CD14-positive monocyte (primary cell): ENCODE data around the gene MAP1S. TPM values are rescaled to one million over a fixed set of nuclear protein-coding genes. Genes with fewer than 3 reads are reported as not detected.

Experiments used
- DNase-seq, 3 donors: peaks; one replicate each; pipeline ENCODE4 v3.0.0-alpha.2; 2011 to 2022
- H2AFZ ChIP-seq: 2 replicates; pipeline ENCODE4 v1.6.0; 2012; ENCODE audit warnings: mild to moderate bottlenecking, low read depth, low read length, inconsistent platforms; ENCODE audit not compliant: insufficient read depth, poor library complexity, severe bottlenecking
- H3K27ac ChIP-seq, 2 donors: 1 replicate in 1 of 2; 2 replicates in 1 of 2; pipeline ENCODE4 v1.5.1; 2012 to 2013; ENCODE audit warnings: low read length in 2 of 2, control low read depth in 1 of 2, inconsistent platforms in 1 of 2, low read depth in 1 of 2, mild to moderate bottlenecking in 1 of 2
- H3K27me3 ChIP-seq, 2 donors: one replicate each; pipeline versions ENCODE4 v1.6.0 to v1.6.1; 2011 to 2013; ENCODE audit warnings: low read length in 2 of 2; ENCODE audit not compliant: control insufficient read depth in 2 of 2, insufficient read depth in 2 of 2
- H3K36me3 ChIP-seq, 2 donors: replicated peaks in 1 of 2; 1 replicate in 1 of 2; 2 replicates in 1 of 2; pipeline versions ENCODE4 v1.5.1 to v1.6.1; 2012 to 2013; ENCODE audit warnings: low read length in 2 of 2, control low read depth in 1 of 2, inconsistent platforms in 1 of 2, mild to moderate bottlenecking in 1 of 2; ENCODE audit not compliant: insufficient read depth in 2 of 2, control insufficient read depth in 1 of 2
- H3K4me1 ChIP-seq, 2 donors: 1 replicate in 1 of 2; 2 replicates in 1 of 2; pipeline versions ENCODE4 v1.5.1 to v1.6.1; 2012 to 2013; ENCODE audit warnings: low read length in 2 of 2, control low read depth in 1 of 2, inconsistent platforms in 1 of 2, mild to moderate bottlenecking in 1 of 2, moderate library complexity in 1 of 2; ENCODE audit not compliant: insufficient read depth in 2 of 2, control insufficient read depth in 1 of 2
- H3K4me2 ChIP-seq: replicated peaks from 2 replicates; pipeline ENCODE3; 2012; ENCODE audit warnings: low read length, moderate library complexity, mild to moderate bottlenecking; ENCODE audit not compliant: poor library complexity, severe bottlenecking; ENCODE audit errors: extremely low read depth
- H3K4me3 ChIP-seq, 3 experiments: fragments of 200-600 bp in 1 of 3; sonication (generic) in 1 of 3; replicated peaks in 1 of 3; 1 replicate in 2 of 3; 2 replicates in 1 of 3; pipeline ENCODE4 v1.5.1; 2011 to 2013; ENCODE audit warnings: low read length in 3 of 3, mild to moderate bottlenecking in 3 of 3, control low read depth in 2 of 3, low read depth in 2 of 3, inconsistent platforms in 1 of 3, moderate library complexity in 1 of 3
- H3K79me2 ChIP-seq: 2 replicates; pipeline ENCODE4 v1.6.0; 2012; ENCODE audit warnings: mild to moderate bottlenecking, control low read depth, inconsistent platforms, low read length, moderate library complexity; ENCODE audit not compliant: insufficient read depth
- H3K9ac ChIP-seq: 2 replicates; pipeline ENCODE4 v1.6.0; 2017; ENCODE audit warnings: low read length, mild to moderate bottlenecking; ENCODE audit not compliant: insufficient read depth, poor library complexity, severe bottlenecking
- H3K9me3 ChIP-seq, 2 donors: replicated peaks in 1 of 2; 1 replicate in 1 of 2; 2 replicates in 1 of 2; pipeline versions ENCODE4 v1.5.1 to v1.6.1; 2012 to 2013; ENCODE audit warnings: low read length in 2 of 2, control low read depth in 1 of 2; ENCODE audit not compliant: control insufficient read depth in 1 of 2, insufficient read depth in 1 of 2
- H4K20me1 ChIP-seq: 2 replicates; pipeline ENCODE4 v1.6.0; 2012; ENCODE audit warnings: mild to moderate bottlenecking, low read length, control low read depth, moderate library complexity; ENCODE audit not compliant: insufficient read depth
- H3K27ac Mint-ChIP-seq, 7 donors: one replicate each; pipeline ENCODE4 v1.8.0; 2020; ENCODE audit warnings: mild to moderate bottlenecking in 7 of 7, mixed read lengths in 7 of 7, moderate library complexity in 6 of 7, inconsistent platforms in 2 of 7
- H3K27me3 Mint-ChIP-seq, 3 donors: one replicate each; pipeline ENCODE4 v1.8.0; 2021 to 2022; ENCODE audit warnings: low read depth in 3 of 3, mild to moderate bottlenecking in 3 of 3, mixed read lengths in 3 of 3, moderate library complexity in 3 of 3, inconsistent platforms in 1 of 3
- H3K36me3 Mint-ChIP-seq, 2 donors: one replicate each; pipeline ENCODE4 v1.8.0; 2020; ENCODE audit warnings: mixed read lengths in 2 of 2, inconsistent platforms in 1 of 2, mild to moderate bottlenecking in 1 of 2
- H3K4me1 Mint-ChIP-seq: one replicate; pipeline ENCODE4 v1.8.0; 2020; ENCODE audit warnings: mild to moderate bottlenecking, mixed read lengths
- H3K4me3 Mint-ChIP-seq, 2 donors: one replicate each; pipeline ENCODE4 v1.8.0; 2020; ENCODE audit warnings: mild to moderate bottlenecking in 2 of 2, mixed read lengths in 2 of 2, moderate library complexity in 1 of 2
- H3K9me3 Mint-ChIP-seq, 7 donors: one replicate each; pipeline ENCODE4 v1.8.0; 2020 to 2022; ENCODE audit warnings: mixed read lengths in 7 of 7, mild to moderate bottlenecking in 6 of 7, moderate library complexity in 6 of 7, inconsistent platforms in 2 of 7
- WGBS: methylation state at CpG from one replicate; pipeline ENCODE4 v1.1.5; 2013; ENCODE audit warnings: missing lambda C conversion rate; ENCODE audit not compliant: insufficient coverage; 5-methylcytosine and 5-hydroxymethylcytosine counted together
- intact Hi-C, 2 donors: fragments of 100-400 bp; cut with micrococcal nuclease; formaldehyde crosslinking; loops; one replicate each; pipeline versions ENCODE4 v1.15.0 to v1.15.1; 2023
- polyA plus RNA-seq, 3 donors: library from polyadenylated mRNA; depleted of rRNA in 1 of 3; unstranded in 2 of 3; stranded (reverse) in 1 of 3; fragments of 300-500 nt in 2 of 3; fragments of >200 nt in 1 of 3; fragmentation: Illumina TruSeq in 2 of 3; gene quantifications; 1 replicate in 2 of 3; 2 replicates in 1 of 3; pipeline ENCODE4 v1.2.3, GENCODE V29; 2012 to 2021
- TF ChIP-seq, protein P1 (sequence below): fragments of 200-600 bp; IDR thresholded peaks from one replicate; pipeline ENCODE4 v1.8.0; 2022; ENCODE audit warnings: antibody characterized with exemption, mild to moderate bottlenecking

The MAP1S gene
- polyA plus RNA-seq, 3 donors: 24.5 to 28.3 (median 27.5) TPM

DNA sequence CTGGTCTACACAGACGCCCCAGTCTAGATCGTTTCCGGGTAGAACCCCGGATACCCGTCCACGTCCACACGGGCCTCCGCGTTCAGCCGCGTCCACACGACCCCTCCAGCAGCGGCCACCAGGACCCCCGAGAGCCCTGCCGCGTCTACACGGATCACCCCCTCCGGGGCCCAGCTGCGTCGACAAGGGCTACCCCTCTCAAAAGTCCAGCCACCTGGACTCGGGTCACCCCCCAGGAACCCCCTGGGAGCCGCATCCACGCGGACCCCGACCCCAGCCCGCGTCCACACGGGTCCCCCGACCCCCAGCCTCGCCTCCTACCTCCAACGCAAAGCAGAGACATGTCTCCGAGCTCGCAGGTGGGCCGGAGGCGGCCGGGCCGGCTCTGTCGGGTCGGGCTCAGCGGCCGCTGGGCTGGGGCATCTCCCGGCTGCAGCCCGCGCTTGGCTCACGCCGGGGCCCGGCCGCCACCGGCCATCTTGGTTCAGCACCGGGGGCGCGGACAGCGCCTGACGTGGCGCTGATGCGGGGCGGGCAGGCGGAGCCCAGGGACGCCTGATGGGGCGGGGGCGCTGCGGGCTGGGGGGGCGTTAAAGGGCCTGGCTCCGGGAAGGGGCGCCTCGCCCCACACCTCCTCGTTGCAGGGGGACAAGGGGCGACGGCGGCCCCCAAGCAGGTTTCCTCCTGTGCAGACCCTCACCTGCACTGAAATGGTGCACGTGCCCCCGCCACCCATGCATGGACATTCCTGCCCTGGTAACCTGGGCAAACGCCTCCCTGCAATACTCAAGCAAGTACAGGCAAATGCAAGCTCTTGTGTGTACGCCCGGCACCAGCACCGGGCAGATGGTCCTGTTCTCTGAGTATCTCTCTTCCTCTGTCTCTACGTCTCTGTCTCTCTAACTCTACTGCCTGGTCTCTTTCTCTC, 31.2 kb upstream of the MAP1S start, which contains the start of gene UNC13A:
UNC13A (minus strand) TSS at position 498 of the 928 bp plus-strand sequence; CDS start at position 343, 155 bp downstream.
- peak within 1 kb of the TSS; percentile 37 to 86 for H3K4me3 Mint-ChIP-seq
- H3K4me1 ChIP-seq: no peaks in the 10 kb centered on the region
- H3K4me2 ChIP-seq: no peak within 1 kb of the TSS
- peaks cover 0 to 28% (median 9%) of the 10 kb centered on the region in 7 donors for H3K9me3 Mint-ChIP-seq
- no peak within 1 kb of the TSS for H3K4me3 ChIP-seq
- TF ChIP-seq, protein P1, sequence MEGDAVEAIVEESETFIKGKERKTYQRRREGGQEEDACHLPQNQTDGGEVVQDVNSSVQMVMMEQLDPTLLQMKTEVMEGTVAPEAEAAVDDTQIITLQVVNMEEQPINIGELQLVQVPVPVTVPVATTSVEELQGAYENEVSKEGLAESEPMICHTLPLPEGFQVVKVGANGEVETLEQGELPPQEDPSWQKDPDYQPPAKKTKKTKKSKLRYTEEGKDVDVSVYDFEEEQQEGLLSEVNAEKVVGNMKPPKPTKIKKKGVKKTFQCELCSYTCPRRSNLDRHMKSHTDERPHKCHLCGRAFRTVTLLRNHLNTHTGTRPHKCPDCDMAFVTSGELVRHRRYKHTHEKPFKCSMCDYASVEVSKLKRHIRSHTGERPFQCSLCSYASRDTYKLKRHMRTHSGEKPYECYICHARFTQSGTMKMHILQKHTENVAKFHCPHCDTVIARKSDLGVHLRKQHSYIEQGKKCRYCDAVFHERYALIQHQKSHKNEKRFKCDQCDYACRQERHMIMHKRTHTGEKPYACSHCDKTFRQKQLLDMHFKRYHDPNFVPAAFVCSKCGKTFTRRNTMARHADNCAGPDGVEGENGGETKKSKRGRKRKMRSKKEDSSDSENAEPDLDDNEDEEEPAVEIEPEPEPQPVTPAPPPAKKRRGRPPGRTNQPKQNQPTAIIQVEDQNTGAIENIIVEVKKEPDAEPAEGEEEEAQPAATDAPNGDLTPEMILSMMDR: no peak
- H3K36me3 ChIP-seq: no peaks in the 10 kb centered on the region
- peaks cover 3% of the 10 kb centered on the region for H3K4me1 Mint-ChIP-seq
- peaks cover 32 to 62% of the 10 kb centered on the region in 2 donors for H3K27me3 ChIP-seq
- no peaks in the 10 kb centered on the region for H3K79me2 ChIP-seq
- no peak within 1 kb of the TSS for H2AFZ ChIP-seq
- peaks cover 65 to 86% (median 67%) of the 10 kb centered on the region in 3 donors for H3K27me3 Mint-ChIP-seq
- peaks cover 0 to 23% of the 10 kb centered on the region in 2 donors for H3K9me3 ChIP-seq
- intact Hi-C loops: no loop called here
- H3K9ac ChIP-seq: no peak within 1 kb of the TSS
- 2% methylated on average over 69 of the region's 77 CpGs for WGBS
- H3K36me3 Mint-ChIP-seq: peaks cover 5 to 7% of the 10 kb centered on the region in 2 donors
- H4K20me1 ChIP-seq: no peaks in the 10 kb centered on the region
- DNase-seq: no peak
- H3K27ac ChIP-seq: no peak within 1 kb of the TSS
- no peak within 1 kb of the TSS for H3K27ac Mint-ChIP-seq

GRCh38 chr19:17688853-17689595, 30.3 kb upstream of the MAP1S start:
- Histone ChIP-seq H3K27me3 (peaks cover 32 to 60% of the 10 kb centered on the region in 2 donors), H3K27ac (no peak overlapping the region), H3K4me3 (no peak overlapping the region), H3K4me2 (no peak overlapping the region), H4K20me1 (no peaks in the 10 kb centered on the region), H3K36me3 (no peaks in the 10 kb centered on the region), H3K9me3 (peaks cover 0 to 23% of the 10 kb centered on the region in 2 donors), H3K79me2 (no peaks in the 10 kb centered on the region), H3K9ac (no peak overlapping the region), H3K4me1 (no peaks in the 10 kb centered on the region), H2AFZ (no peak overlapping the region)
- peaks cover 5 to 7% of the 10 kb centered on the region in 2 donors for H3K36me3 Mint-ChIP-seq
- DNase-seq: no peak
- TF ChIP-seq, protein P1: no peak
- WGBS: 60% methylated on average over 5 of the region's 10 CpGs
- H3K4me3 Mint-ChIP-seq: peak overlapping the region in 1 of 2 donors; percentile 74
- H3K27me3 Mint-ChIP-seq: peaks cover 64 to 84% (median 69%) of the 10 kb centered on the region in 3 donors
- H3K9me3 Mint-ChIP-seq: peaks cover 0 to 28% (median 9%) of the 10 kb centered on the region in 7 donors
- peaks cover 3% of the 10 kb centered on the region for H3K4me1 Mint-ChIP-seq
- intact Hi-C loops: no loop called here
- no peak overlapping the region for H3K27ac Mint-ChIP-seq
